22Rv1 (cell line): ENCODE data around the gene TP73.

Source experiments
- H3K27ac ChIP-seq: fragments of 450-650 bp; 2 replicates; pipeline ENCODE4 v1.5.1; 2017
- CTCF ChIP-seq: fragments of 450-650 bp; IDR thresholded peaks from 2 replicates; pipeline ENCODE4 v1.5.1; 2017; ENCODE audit warnings: mild to moderate bottlenecking
- ZFX ChIP-seq: fragments of 450-650 bp; IDR thresholded peaks from 2 replicates; pipeline ENCODE4 v1.6.1; 2017; ENCODE audit warnings: antibody characterized with exemption, borderline replicate concordance

TP73 gene

DNA sequence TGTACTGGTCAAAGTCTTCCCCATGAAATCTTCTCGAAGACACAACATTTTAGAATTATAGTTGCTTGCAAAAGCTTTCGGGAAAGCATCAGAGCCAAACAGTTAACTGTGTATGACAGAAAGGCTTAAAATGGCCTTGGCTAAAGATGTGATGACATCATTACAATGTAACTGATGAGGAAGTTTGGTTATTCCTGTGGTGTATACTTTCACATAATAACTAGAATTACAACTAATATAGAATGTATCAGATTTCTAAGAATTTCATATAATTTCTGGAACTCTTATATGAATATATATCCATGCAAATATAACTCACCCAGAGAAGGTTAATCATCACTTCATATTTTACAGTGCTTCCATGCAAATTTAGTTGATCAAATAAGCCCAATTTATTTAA is 8.4 kb downstream of the TP73 start:
- TF ChIP-seq ZFX, result no peak
- TF ChIP-seq CTCF, result no peak
- no peak overlapping the region for H3K27ac ChIP-seq

DNA sequence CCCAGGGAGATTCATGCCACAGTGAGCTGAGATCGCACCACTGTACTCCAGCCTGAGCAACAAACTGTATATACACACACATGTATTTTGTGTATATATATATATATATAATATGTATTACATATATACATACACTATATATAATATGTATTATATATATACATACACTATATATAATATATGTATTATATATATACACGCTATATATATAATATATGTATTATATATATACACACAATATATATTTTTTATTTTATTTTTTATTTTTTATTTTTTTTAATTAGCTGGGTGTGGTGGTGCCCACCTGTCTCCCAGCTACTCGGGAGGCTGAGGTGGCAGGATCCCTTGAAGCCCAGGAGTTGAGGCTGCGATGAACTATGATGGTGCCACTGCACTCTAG is 9.3 kb downstream of the TP73 start:
- TF ChIP-seq CTCF, result no peak
- no peak for TF ChIP-seq ZFX
- no peak overlapping the region for H3K27ac ChIP-seq

DNA sequence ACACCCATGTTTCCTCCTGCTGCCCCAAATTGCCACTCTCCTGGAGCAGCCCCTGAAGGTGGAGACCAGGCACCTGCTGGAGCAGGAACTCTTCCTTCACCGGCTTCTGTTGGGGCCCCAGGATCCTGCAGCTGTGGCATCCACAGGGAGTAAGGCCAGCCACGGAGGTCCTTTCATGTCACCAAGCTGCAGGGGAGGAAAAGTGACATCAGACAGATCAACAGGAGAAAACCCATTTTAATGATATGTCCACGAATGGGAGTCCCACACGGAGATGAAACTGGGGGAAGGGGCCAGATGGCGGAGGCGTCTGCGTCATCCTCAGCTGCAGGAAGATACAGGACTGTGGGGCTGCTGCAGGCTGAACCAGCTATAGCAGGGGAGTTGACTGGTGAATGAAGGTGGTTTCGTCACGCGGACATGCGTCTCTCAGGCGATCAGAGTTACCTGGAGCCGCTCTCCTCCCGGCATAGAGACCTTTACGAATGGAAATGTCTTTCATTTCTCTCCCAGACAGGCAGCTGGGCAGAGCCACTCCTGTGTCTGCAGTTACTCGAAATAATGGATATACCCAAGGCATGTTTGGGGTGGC is 9.9 kb downstream of the TP73 start:
- TF ChIP-seq ZFX (no peak), CTCF (no peak)
- H3K27ac ChIP-seq, result no peak overlapping the region

- H3K27ac ChIP-seq, result no peak overlapping the region
Measured at GRCh38 chr1:3663999-3664699, 11.8 kb downstream of the TP73 start.

GRCh38 chr1:3664700-3665375 is 12.5 kb downstream of the TP73 start:
- H3K27ac ChIP-seq, result no peak overlapping the region
- TF ChIP-seq CTCF (no peak), ZFX (no peak)

More at GRCh38 chr1:3663999-3664699, 11.8 kb downstream of the TP73 start:
- no peak for TF ChIP-seq ZFX
- TF ChIP-seq CTCF, result no peak

DNA sequence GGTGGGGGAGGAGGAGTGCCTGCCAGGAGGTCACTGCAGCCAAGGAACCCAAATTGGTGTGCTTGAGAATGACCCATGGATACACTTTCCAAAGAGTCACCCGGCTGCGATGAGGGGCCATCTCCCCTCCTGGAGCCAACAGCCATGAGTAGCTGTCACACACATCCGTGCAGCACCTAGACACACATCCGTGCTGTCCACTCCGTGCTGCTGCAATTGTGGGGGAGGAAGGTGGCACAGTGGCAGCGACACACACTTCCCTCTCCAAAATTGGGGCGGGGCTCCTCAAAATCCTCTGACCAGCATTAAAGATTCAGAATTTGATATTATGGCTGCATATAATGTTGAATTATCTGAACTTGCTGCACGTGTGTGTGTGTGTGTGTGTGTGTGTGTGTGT is 15.8 kb downstream of the TP73 start:
- H3K27ac ChIP-seq, result no peak overlapping the region

More for the DNA sequence above, 15.8 kb downstream of the TP73 start:
- TF ChIP-seq CTCF (no peak), ZFX (no peak)
